Caco-2 (cell line): ENCODE results near the gene AAGAB. TPM values are rescaled to one million over a fixed set of nuclear protein-coding genes. Genes with fewer than 3 reads are reported as not detected.

Source experiments
- BruUV-seq: library from RNA; stranded (reverse); fragments of 400-500 nt; replicated peaks from 2 replicates; lab custom pipeline; 2021; lab: Mats Ljungman, UMichigan
- CTCF ChIA-PET: fragments of 300-600 bp; sonication (Branson Sonifier 250); formaldehyde crosslinking; loops from one replicate; lab custom pipeline; 2022; ENCODE audit warnings: antibody characterized with exemption; lab: Charles Lee
- POLR2A ChIA-PET: fragments of 300-600 bp; sonication (Branson Sonifier 250); formaldehyde crosslinking; loops from one replicate; lab custom pipeline; 2022; ENCODE audit warnings: antibody characterized with exemption; lab: Charles Lee
- DNase-seq, 2 experiments: peaks; one replicate each; pipeline versions ENCODE4 v3.0.0 to v3.0.0-alpha.2; 2020 to 2022
- H3K27me3 ChIP-seq: replicated peaks from 2 replicates; pipeline ENCODE4 v1.6.0; 2011; ENCODE audit warnings: low read length; ENCODE audit not compliant: control insufficient read depth, insufficient read depth
- H3K36me3 ChIP-seq: 2 replicates; pipeline ENCODE4 v1.5.1; 2011; ENCODE audit warnings: low read length; ENCODE audit not compliant: control insufficient read depth, insufficient read depth
- H3K4me1 ChIP-seq: fragments of 250-450 bp; sonication (Bioruptor Pico); 2 replicates; pipeline ENCODE4 v1.5.1; 2020; ENCODE audit warnings: mild to moderate bottlenecking
- H3K4me3 ChIP-seq: 2 replicates; pipeline ENCODE4 v1.5.1; 2011; ENCODE audit warnings: low read depth, mild to moderate bottlenecking, control low read depth, low read length
- H3K9me3 ChIP-seq: fragments of 250-450 bp; sonication (Bioruptor Pico); 2 replicates; pipeline ENCODE4 v1.5.1; 2020; ENCODE audit warnings: mild to moderate bottlenecking, moderate library complexity
- H3K27ac Mint-ChIP-seq: one replicate; pipeline ENCODE4 v1.8.0; 2022; ENCODE audit warnings: mixed read lengths; ENCODE audit not compliant: unreplicated experiment
- H3K27me3 Mint-ChIP-seq: one replicate; pipeline ENCODE4 v1.8.0; 2022; ENCODE audit warnings: mixed read lengths; ENCODE audit not compliant: insufficient read depth, unreplicated experiment
- H3K36me3 Mint-ChIP-seq: one replicate; pipeline ENCODE4 v1.8.0; 2022; ENCODE audit warnings: mild to moderate bottlenecking, mixed read lengths; ENCODE audit not compliant: insufficient read depth, unreplicated experiment
- H3K4me1 Mint-ChIP-seq: one replicate; pipeline ENCODE4 v1.8.0; 2022; ENCODE audit warnings: low read depth, mixed read lengths; ENCODE audit not compliant: unreplicated experiment
- H3K4me3 Mint-ChIP-seq: one replicate; pipeline ENCODE4 v1.8.0; 2022; ENCODE audit warnings: mild to moderate bottlenecking, moderate library complexity, mixed read lengths; ENCODE audit not compliant: unreplicated experiment
- H3K9me3 Mint-ChIP-seq: one replicate; pipeline ENCODE4 v1.8.0; 2022; ENCODE audit warnings: mixed read lengths; ENCODE audit not compliant: unreplicated experiment
- CTCF ChIP-seq, 2 experiments: fragments of 200-600 bp in 1 of 2; IDR thresholded peaks; 1 replicate in 1 of 2; 2 replicates in 1 of 2; pipeline versions ENCODE4 v1.5.1 to v1.8.0; 2011 to 2022; ENCODE audit warnings: antibody characterized with exemption in 1 of 2, control low read depth in 1 of 2, inconsistent platforms in 1 of 2, low read depth in 1 of 2, low read length in 1 of 2, mild to moderate bottlenecking in 1 of 2, moderate library complexity in 1 of 2; ENCODE audit not compliant: insufficient read depth in 1 of 2, severe bottlenecking in 1 of 2, unreplicated experiment in 1 of 2
- intact Hi-C: fragments of 100-400 bp; cut with micrococcal nuclease; formaldehyde crosslinking; loops from one replicate; pipeline ENCODE4 v1.10.0; 2022; ENCODE audit not compliant: unreplicated experiment
- total RNA-seq: library from RNA; stranded (reverse); gene quantifications from 2 replicates; pipeline ENCODE4 v1.2.3, GENCODE V29; 2022

The AAGAB gene
- total RNA-seq, 1 experiment from 2014 or later: 64.6 TPM

GRCh38 chr15:67280217-67280616, 25.8 kb upstream of the AAGAB start:
- Mint-ChIP-seq H3K4me3 (no peak overlapping the region), H3K27me3 (no peaks in the 10 kb centered on the region), H3K9me3 (no peaks in the 10 kb centered on the region), H3K27ac (no peak overlapping the region), H3K36me3 (no peaks in the 10 kb centered on the region), H3K4me1 (no peaks in the 10 kb centered on the region)
- Histone ChIP-seq H3K27me3 (no peaks in the 10 kb centered on the region), H3K4me1 (no peaks in the 10 kb centered on the region), H3K36me3 (no peaks in the 10 kb centered on the region), H3K9me3 (no peaks in the 10 kb centered on the region), H3K4me3 (no peak overlapping the region)
- intact Hi-C loops: no loop called here
- ChIA-PET CTCF (interaction anchor here (0.6 kb wide), 1 partner anchor 213 kb away, joined by 3 read pairs; no protein-coding TSS in a partner anchor), POLR2A (no interaction called here)
- no peak for TF ChIP-seq CTCF (IDR thresholded peaks at IDR 0.05; ENCODE audit: insufficient read depth in 1 of 2, low read depth in 1 of 2, low read length in 1 of 2, severe bottlenecking in 1 of 2, unreplicated experiment in 1 of 2)
- no TSS peak for BruUV-seq
- no peak for DNase-seq

- H3K27ac Mint-ChIP-seq: no peak overlapping the region
- H3K9me3 Mint-ChIP-seq: no peaks in the 10 kb centered on the region
- intact Hi-C loops: no loop called here
- ChIA-PET CTCF (no interaction called here), POLR2A (no interaction called here)
- no peaks in the 10 kb centered on the region for H3K9me3 ChIP-seq
- no peaks in the 10 kb centered on the region for H3K4me1 ChIP-seq
- no peaks in the 10 kb centered on the region for H3K27me3 Mint-ChIP-seq
- H3K4me3 Mint-ChIP-seq: no peak overlapping the region
- BruUV-seq: no TSS peak
- H3K4me3 ChIP-seq: no peak overlapping the region
- no peak for TF ChIP-seq CTCF (IDR thresholded peaks at IDR 0.05; ENCODE audit: insufficient read depth in 1 of 2, low read depth in 1 of 2, low read length in 1 of 2, severe bottlenecking in 1 of 2, unreplicated experiment in 1 of 2)
- H3K36me3 ChIP-seq: no peaks in the 10 kb centered on the region
- H3K4me1 Mint-ChIP-seq: no peaks in the 10 kb centered on the region
- no peaks in the 10 kb centered on the region for H3K36me3 Mint-ChIP-seq
- no peak for DNase-seq
- H3K27me3 ChIP-seq: no peaks in the 10 kb centered on the region
These were observed 22.2 kb upstream of the AAGAB start for GRCh38 chr15:67276666-67277065.

GRCh38 chr15:67274236-67274635, 19.8 kb upstream of the AAGAB start:
- no TSS peak for BruUV-seq
- intact Hi-C loops: no loop called here
- Mint-ChIP-seq H3K4me1 (no peaks in the 10 kb centered on the region), H3K27me3 (no peaks in the 10 kb centered on the region), H3K36me3 (no peaks in the 10 kb centered on the region), H3K9me3 (no peaks in the 10 kb centered on the region), H3K4me3 (no peak overlapping the region), H3K27ac (no peak overlapping the region)
- no peaks in the 10 kb centered on the region for H3K4me1 ChIP-seq
- TF ChIP-seq CTCF (IDR thresholded peaks at IDR 0.05; ENCODE audit: insufficient read depth in 1 of 2, low read depth in 1 of 2, low read length in 1 of 2, severe bottlenecking in 1 of 2, unreplicated experiment in 1 of 2): no peak
- ChIA-PET POLR2A (no interaction called here), CTCF (no interaction called here)
- no peaks in the 10 kb centered on the region for H3K36me3 ChIP-seq
- H3K27me3 ChIP-seq: no peaks in the 10 kb centered on the region
- H3K4me3 ChIP-seq: no peak overlapping the region
- no peaks in the 10 kb centered on the region for H3K9me3 ChIP-seq
- no peak for DNase-seq
